ENCODE results near the gene AIG1. TPM values are rescaled to one million over a fixed set of nuclear protein-coding genes. Genes with fewer than 3 reads are reported as not detected.
A peak's percentile ranks its signal among the peaks of the same experiment; 100 is the strongest.

Gene AIG1
- total RNA-seq, 2 donors from 2014 or later, result 41.3 to 67.0 TPM

DNA sequence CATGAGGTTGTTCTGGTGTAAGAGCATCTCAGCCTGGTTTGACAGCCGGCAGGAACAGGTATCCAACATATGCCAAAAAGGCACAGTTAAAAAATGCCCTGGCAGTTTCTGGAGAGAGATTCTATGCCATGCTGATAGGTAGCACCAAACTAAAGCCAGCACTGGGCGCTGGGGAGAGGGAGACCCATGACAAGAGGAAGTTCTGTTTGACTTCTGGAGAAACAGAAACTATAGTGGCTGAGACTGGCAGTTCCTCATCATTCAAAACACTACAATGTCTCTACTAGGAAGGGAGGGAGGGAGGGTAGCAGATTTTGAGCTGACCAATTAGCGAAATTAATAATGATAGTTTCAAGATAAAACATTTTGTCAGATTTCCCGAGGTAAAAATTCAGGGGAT, 215.7 kb downstream of the AIG1 start:
- Histone ChIP-seq H3K4me3 (no peak overlapping the region), H3K36me3 (no peaks in the 10 kb centered on the region), H3K9me3 (no peaks in the 10 kb centered on the region), H3K27ac (no peak overlapping the region), H3K27me3 (replicated peaks; ENCODE audit: insufficient read depth) (no peaks in the 10 kb centered on the region), H3K4me1 (replicated peaks) (no peaks in the 10 kb centered on the region)
- 82% methylated on average over 4 of the region's 4 CpGs for WGBS
- TF ChIP-seq POLR2AphosphoS5 (IDR thresholded peaks at IDR 0.05) (no peak), POLR2A (IDR thresholded peaks at IDR 0.05) (no peak)
- TF ChIP-seq, protein P1, sequence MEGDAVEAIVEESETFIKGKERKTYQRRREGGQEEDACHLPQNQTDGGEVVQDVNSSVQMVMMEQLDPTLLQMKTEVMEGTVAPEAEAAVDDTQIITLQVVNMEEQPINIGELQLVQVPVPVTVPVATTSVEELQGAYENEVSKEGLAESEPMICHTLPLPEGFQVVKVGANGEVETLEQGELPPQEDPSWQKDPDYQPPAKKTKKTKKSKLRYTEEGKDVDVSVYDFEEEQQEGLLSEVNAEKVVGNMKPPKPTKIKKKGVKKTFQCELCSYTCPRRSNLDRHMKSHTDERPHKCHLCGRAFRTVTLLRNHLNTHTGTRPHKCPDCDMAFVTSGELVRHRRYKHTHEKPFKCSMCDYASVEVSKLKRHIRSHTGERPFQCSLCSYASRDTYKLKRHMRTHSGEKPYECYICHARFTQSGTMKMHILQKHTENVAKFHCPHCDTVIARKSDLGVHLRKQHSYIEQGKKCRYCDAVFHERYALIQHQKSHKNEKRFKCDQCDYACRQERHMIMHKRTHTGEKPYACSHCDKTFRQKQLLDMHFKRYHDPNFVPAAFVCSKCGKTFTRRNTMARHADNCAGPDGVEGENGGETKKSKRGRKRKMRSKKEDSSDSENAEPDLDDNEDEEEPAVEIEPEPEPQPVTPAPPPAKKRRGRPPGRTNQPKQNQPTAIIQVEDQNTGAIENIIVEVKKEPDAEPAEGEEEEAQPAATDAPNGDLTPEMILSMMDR (IDR thresholded peaks at IDR 0.05), result no peak
- DNase-seq (ENCODE audit: low spot score), result no peak
- intact Hi-C loops (cut with DNase I), result no loop called here

DNA sequence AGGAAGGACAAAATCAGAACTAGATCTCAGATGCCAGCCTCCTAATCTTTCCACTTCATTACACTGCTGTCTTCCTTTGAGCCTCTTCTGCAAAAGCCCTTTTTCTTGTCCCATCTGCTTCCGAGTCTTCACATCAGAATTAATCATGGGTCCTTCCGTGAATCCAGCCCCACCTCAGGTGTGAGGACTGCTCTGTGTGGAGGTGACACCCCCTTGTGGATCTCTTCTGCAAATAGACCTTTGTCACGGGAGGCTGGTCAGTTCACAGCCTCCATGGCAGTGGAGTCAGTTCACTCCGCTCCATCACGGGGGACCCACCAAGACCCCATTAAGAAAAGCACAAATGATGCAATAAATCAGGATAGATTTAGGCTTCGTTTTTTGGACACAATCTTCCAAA, 218.7 kb downstream of the AIG1 start:
- no peaks in the 10 kb centered on the region for H3K9me3 ChIP-seq
- no peaks in the 10 kb centered on the region for H3K27me3 ChIP-seq (replicated peaks; ENCODE audit: insufficient read depth)
- no peak overlapping the region for H3K4me3 ChIP-seq
- H3K4me1 ChIP-seq (replicated peaks), result no peaks in the 10 kb centered on the region
- H3K27ac ChIP-seq, result no peak overlapping the region
- TF ChIP-seq POLR2AphosphoS5 (IDR thresholded peaks at IDR 0.05) (no peak), POLR2A (IDR thresholded peaks at IDR 0.05) (no peak)
- TF ChIP-seq, protein P1 (IDR thresholded peaks at IDR 0.05), result no peak
- 85% methylated on average over 6 of the region's 6 CpGs for WGBS
- intact Hi-C loops (cut with DNase I), result no loop called here
- no peak for DNase-seq (ENCODE audit: low spot score)
- H3K36me3 ChIP-seq, result no peaks in the 10 kb centered on the region

DNA sequence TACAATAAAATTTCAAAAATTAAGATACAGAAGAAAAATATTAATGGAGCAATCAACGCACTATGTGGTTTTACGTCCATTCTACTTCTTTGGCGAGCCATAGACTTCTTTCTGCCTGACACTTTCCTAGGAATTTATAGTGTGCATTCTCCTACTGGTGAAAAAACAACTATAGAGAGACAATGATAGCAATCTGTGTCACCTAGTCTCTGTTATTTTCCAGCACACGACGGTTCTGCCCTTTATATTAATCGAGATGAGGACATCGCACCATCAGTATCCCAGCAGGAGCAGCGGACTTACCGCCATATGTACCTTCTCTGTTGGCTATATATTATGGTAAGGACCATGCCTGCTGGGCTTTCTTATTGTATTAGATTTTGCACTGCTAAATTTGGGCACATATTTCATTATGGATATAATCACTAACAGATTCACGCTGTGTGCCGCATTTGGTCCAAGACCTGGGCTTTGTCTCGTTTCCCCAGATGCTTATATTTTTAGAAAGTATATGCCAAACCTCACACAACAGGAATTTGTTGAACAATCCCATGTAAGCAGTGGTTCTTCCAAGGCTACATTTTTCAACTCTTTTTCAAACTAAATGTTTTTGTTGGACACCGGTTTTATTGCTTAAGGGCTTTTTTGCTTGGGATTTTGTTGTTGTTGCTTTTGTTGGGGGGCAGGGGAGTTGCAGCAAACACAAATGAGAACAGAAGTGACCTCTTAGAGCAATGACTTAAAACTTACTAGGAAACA, 223.4 kb downstream of the AIG1 start:
- no peaks in the 10 kb centered on the region for H3K27me3 ChIP-seq (replicated peaks; ENCODE audit: insufficient read depth)
- WGBS, result 82% methylated on average over 13 of the region's 13 CpGs
- no peak for DNase-seq (ENCODE audit: low spot score)
- no peaks in the 10 kb centered on the region for H3K9me3 ChIP-seq
- H3K4me3 ChIP-seq, result no peak overlapping the region
- H3K36me3 ChIP-seq, result no peaks in the 10 kb centered on the region
- no peaks in the 10 kb centered on the region for H3K4me1 ChIP-seq (replicated peaks)
- TF ChIP-seq POLR2A (IDR thresholded peaks at IDR 0.05), result no peak
- TF ChIP-seq, protein P1 (IDR thresholded peaks at IDR 0.05), result no peak
- no peak for TF ChIP-seq POLR2AphosphoS5 (IDR thresholded peaks at IDR 0.05)
- intact Hi-C loops (cut with DNase I), result no loop called here
- no peak overlapping the region for H3K27ac ChIP-seq

DNA sequence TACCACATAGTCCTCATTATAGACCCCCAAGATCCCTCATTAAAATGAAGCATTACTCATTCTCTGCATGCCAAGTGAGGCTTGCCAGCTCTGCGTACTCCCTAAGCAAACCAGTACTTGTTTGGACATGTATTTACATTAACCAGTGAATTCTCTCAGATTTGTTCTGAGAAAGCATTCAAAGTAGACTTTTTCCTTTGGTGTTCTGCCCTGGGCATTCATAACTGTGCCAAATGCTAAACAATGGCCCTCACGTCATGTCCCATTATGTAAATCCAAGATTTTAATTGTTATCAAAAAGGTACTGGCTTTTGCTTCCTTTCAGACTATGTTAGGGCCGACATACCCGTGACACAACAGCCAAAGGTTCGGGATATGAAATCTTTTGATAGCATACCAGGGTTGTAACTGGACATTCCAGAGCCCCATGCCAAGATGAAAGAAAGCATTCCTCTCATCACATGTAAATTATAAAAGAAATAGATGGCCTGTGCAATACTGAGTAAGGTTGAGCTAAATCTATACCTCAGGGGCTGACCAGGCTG, 225.6 kb downstream of the AIG1 start:
- Histone ChIP-seq H3K36me3 (no peaks in the 10 kb centered on the region), H3K27me3 (replicated peaks; ENCODE audit: insufficient read depth) (no peaks in the 10 kb centered on the region), H3K4me1 (replicated peaks) (no peaks in the 10 kb centered on the region), H3K9me3 (no peaks in the 10 kb centered on the region), H3K27ac (no peak overlapping the region), H3K4me3 (no peak overlapping the region)
- TF ChIP-seq POLR2AphosphoS5 (IDR thresholded peaks at IDR 0.05) (peak; percentile 49), POLR2A (IDR thresholded peaks at IDR 0.05) (no peak)
- 22% methylated on average over 5 of the region's 5 CpGs for whole genome bisulfite sequencing
- intact Hi-C loops (cut with DNase I), result no loop called here
- DNase-seq (ENCODE audit: low spot score), result peak; percentile 16

DNA sequence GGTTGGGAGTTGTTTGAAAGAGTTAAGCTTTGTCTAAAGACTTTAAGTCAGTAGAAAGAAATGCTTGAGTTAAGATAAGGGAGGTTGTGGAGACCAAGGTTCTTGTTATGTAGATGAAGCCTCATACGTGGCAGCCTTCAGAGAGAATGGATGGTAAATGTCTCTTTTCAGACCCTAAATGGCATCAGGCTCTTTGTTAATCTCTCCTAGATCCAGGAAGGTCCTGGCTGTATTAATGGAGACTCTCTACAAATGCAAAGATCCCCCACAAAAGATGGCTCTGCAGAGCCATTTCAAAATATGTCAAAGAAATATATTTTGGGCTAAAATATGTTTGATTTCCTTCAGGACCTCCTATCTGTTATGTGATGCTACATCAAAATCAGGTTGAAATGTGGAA, 228.2 kb downstream of the AIG1 start:
- H3K27ac ChIP-seq, result no peak overlapping the region
- H3K36me3 ChIP-seq, result no peaks in the 10 kb centered on the region
- intact Hi-C loops (cut with DNase I), result no loop called here
- H3K27me3 ChIP-seq (replicated peaks; ENCODE audit: insufficient read depth), result no peaks in the 10 kb centered on the region
- H3K4me3 ChIP-seq, result no peak overlapping the region
- TF ChIP-seq, protein P1 (IDR thresholded peaks at IDR 0.05), result no peak
- TF ChIP-seq POLR2A (IDR thresholded peaks at IDR 0.05) (no peak), POLR2AphosphoS5 (IDR thresholded peaks at IDR 0.05) (no peak)
- no peaks in the 10 kb centered on the region for H3K4me1 ChIP-seq (replicated peaks)
- no peak for DNase-seq (ENCODE audit: low spot score)
- no peaks in the 10 kb centered on the region for H3K9me3 ChIP-seq
- 84% methylated on average over 1 of the region's 1 CpG for WGBS
